ENCODE data around the gene SMAP1.

DNA sequence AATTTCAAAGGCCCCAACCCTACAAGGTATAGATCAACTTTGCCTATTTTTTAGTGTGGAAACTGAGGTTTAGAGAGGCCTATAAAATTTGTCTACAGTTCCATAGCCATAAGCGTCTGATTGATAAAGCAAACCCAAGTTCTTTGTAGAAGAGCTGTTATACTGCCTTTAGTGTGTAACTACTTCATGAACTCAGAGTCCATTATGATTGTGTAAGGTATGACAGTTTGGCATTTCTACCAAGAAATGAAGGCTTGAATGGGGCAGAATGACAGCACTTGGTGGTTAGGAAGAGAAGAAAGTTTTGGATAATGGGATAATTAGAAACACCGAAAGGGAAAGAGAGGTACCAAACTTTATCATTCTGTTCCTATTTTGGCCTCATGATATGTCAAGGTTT lies 38.1 kb downstream of the SMAP1 start:
- TF ChIP-seq TAF1 (IDR thresholded peaks at IDR 0.05; ENCODE audit: borderline replicate concordance, insufficient read depth, low read length) (no peak), FOXP2 (optimal IDR thresholded peaks at IDR 0.05; ENCODE audit: borderline replicate concordance, extremely low read depth, extremely low read length, insufficient read depth) (no peak), SIN3A (IDR thresholded peaks at IDR 0.05; ENCODE audit: borderline replicate concordance, insufficient read depth, low read length) (no peak), POLR2AphosphoS5 (IDR thresholded peaks at IDR 0.05; ENCODE audit: low read depth, low read length) (no peak)

All from PFSK-1 (cell line).